Amniotic epithelial cell (primary cell): Measurements from ENCODE around the gene CDH20.

Experiments used
- DNase-seq: peaks from one replicate; pipeline ENCODE4 v3.0.0-alpha.2; 2010; ENCODE audit warnings: low read depth

Gene CDH20

GRCh38 chr18:61333271-61333745 is at the start of gene CDH20:
Gene CDH20 (plus strand): TSS chr18:61333430.
- DNase-seq = no peak

GRCh38 chr18:61284039-61284438 is 49.2 kb upstream of the CDH20 start:
- no peak for DNase-seq

GRCh38 chr18:61285777-61286176 is 47.5 kb upstream of the CDH20 start:
- no peak for DNase-seq

GRCh38 chr18:61286867-61287266 is 46.4 kb upstream of the CDH20 start:
- no peak for DNase-seq

- no peak for DNase-seq
Observed at GRCh38 chr18:61290616-61291015, 42.6 kb upstream of the CDH20 start.

- DNase-seq = no peak
Observed at GRCh38 chr18:61292280-61293035, 40.8 kb upstream of the CDH20 start.

GRCh38 chr18:61295153-61295552 is 38.1 kb upstream of the CDH20 start:
- DNase-seq = no peak

- DNase-seq = no peak
Observed at GRCh38 chr18:61308004-61308403, 25.2 kb upstream of the CDH20 start.

- DNase-seq = no peak
Observed at GRCh38 chr18:61308795-61309393, 24.3 kb upstream of the CDH20 start.

GRCh38 chr18:61322265-61322873 is 10.9 kb upstream of the CDH20 start:
- DNase-seq = peak; percentile 8

- DNase-seq = no peak
Observed at GRCh38 chr18:61323951-61324350, 9.3 kb upstream of the CDH20 start.

- no peak for DNase-seq
Observed at GRCh38 chr18:61326407-61326806, 6.8 kb upstream of the CDH20 start.

GRCh38 chr18:61329398-61329797 is 3.8 kb upstream of the CDH20 start:
- no peak for DNase-seq

GRCh38 chr18:61331051-61331450 is 2.2 kb upstream of the CDH20 start:
- no peak for DNase-seq

- no peak for DNase-seq
Observed at GRCh38 chr18:61333746-61334490, 688 bp downstream of the CDH20 start.

GRCh38 chr18:61334491-61334850 is 1.2 kb downstream of the CDH20 start:
- no peak for DNase-seq

GRCh38 chr18:61334951-61335683 is 1.9 kb downstream of the CDH20 start:
- DNase-seq = no peak

GRCh38 chr18:61335684-61336555 is 2.7 kb downstream of the CDH20 start:
- peak; percentile 2 for DNase-seq

- DNase-seq = no peak
Observed at GRCh38 chr18:61336766-61337165, 3.5 kb downstream of the CDH20 start.

- no peak for DNase-seq
Observed at GRCh38 chr18:61337527-61337926, 4.3 kb downstream of the CDH20 start.

- no peak for DNase-seq
Observed at GRCh38 chr18:61340148-61340547, 6.9 kb downstream of the CDH20 start.
